Frontal cortex (tissue), 4 donors: Measurements from ENCODE around the gene CPM. TPM values are rescaled to one million over a fixed set of nuclear protein-coding genes. Genes with fewer than 3 reads are reported as not detected.

Experiments used
- DNase-seq, 2 donors: peaks; one replicate each; pipeline ENCODE4 v3.0.0; 2012; ENCODE audit warnings: low spot score in 2 of 2
- FAIRE-seq: peaks from 2 replicates; lab custom pipeline; 2012; peaks lifted over from hg19 to GRCh38; lab: Jason Lieb, UNC
- total RNA-seq: library from RNA; depleted of rRNA; stranded (reverse); fragments of >200 nt; gene quantifications from one replicate; pipeline ENCODE4 v1.2.3, GENCODE V29; 2014
- donor health status: control.
- donor health status: control.
- donor health status: control.

Gene CPM
- total RNA-seq, 1 donor from 2014 or later = 2.9 TPM

GRCh38 chr12:68958322-68958721 is 25.4 kb upstream of the CPM start:
- no peak for DNase-seq
- FAIRE-seq = no peak

GRCh38 chr12:68957273-68957672 is 24.3 kb upstream of the CPM start:
- DNase-seq = no peak
- FAIRE-seq = no peak

- FAIRE-seq = no peak
- no peak for DNase-seq
Observed at GRCh38 chr12:68956466-68956865, 23.5 kb upstream of the CPM start.

- DNase-seq (no peak), FAIRE-seq (no peak)
Observed at GRCh38 chr12:68954811-68955210, 21.8 kb upstream of the CPM start.

GRCh38 chr12:68953536-68953935 is 20.6 kb upstream of the CPM start:
- no peak for FAIRE-seq
- no peak for DNase-seq

GRCh38 chr12:68951652-68952051 is 18.7 kb upstream of the CPM start:
- no peak for DNase-seq
- no peak for FAIRE-seq

GRCh38 chr12:68950511-68950910 is 17.5 kb upstream of the CPM start:
- FAIRE-seq = no peak
- DNase-seq = no peak

- FAIRE-seq (no peak), DNase-seq (no peak)
Observed at GRCh38 chr12:68945255-68945654, 12.3 kb upstream of the CPM start.

- DNase-seq (no peak), FAIRE-seq (no peak)
Observed at GRCh38 chr12:68944296-68945076, 11.5 kb upstream of the CPM start.

GRCh38 chr12:68943848-68944247 is 10.9 kb upstream of the CPM start:
- FAIRE-seq (no peak), DNase-seq (no peak)

- FAIRE-seq (no peak), DNase-seq (no peak)
Observed at GRCh38 chr12:68940731-68941130, 7.8 kb upstream of the CPM start.

- DNase-seq = no peak
- FAIRE-seq = no peak
Observed at GRCh38 chr12:68939505-68939904, 6.5 kb upstream of the CPM start.

- FAIRE-seq = no peak
- DNase-seq = no peak
Observed at GRCh38 chr12:68934392-68934791, 1.4 kb upstream of the CPM start.

GRCh38 chr12:68932128-68932960 is 627 bp downstream of the CPM start:
- DNase-seq (peak; percentile 9 to 31), FAIRE-seq (no peak)

- DNase-seq (no peak), FAIRE-seq (no peak)
Observed at GRCh38 chr12:68930178-68930577, 2.8 kb downstream of the CPM start.

GRCh38 chr12:68924546-68924945 is 8.4 kb downstream of the CPM start:
- no peak for FAIRE-seq
- no peak for DNase-seq

- DNase-seq (no peak), FAIRE-seq (no peak)
Observed at GRCh38 chr12:68919581-68920239, 13.3 kb downstream of the CPM start.

GRCh38 chr12:68918960-68919359 is 14.0 kb downstream of the CPM start:
- DNase-seq (no peak), FAIRE-seq (no peak)

- no peak for DNase-seq
Observed at GRCh38 chr12:68915055-68915454, 17.9 kb downstream of the CPM start.

GRCh38 chr12:68913682-68914081 is 19.3 kb downstream of the CPM start:
- DNase-seq = no peak
- no peak for FAIRE-seq

More at GRCh38 chr12:68915055-68915454, 17.9 kb downstream of the CPM start:
- no peak for FAIRE-seq

GRCh38 chr12:68912916-68913315 is 20.1 kb downstream of the CPM start:
- FAIRE-seq = no peak
- DNase-seq = no peak
